ENCODE data around the gene AOC1.

DNA sequence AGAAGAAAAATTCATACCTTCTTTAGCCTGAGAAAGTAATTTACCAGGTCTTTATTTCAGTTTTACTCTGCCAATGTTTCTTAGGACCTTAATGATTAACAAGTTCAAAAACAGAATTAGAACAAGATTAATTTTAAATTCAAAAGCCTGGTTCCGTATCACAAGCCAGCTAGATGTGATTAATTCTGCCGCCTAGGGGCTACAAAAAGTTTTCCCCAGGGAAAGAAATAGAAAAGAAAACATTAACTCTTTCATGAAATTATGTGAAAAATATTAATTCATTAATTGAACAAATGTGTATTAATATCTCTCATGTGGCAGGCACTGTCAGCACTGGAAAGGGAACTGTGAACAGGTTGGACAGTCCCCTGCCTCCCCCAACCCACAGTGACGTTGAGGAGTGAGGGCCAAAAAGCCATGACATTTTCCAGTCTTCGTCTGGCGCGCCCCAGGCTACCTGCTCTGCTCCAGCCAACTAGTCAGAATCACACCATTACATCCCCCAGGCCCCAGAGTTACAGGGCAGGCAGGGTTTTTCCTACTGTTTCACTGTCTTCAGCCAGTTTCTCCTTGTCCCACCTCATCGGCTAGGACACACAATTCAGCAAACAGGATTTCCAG lies 31.6 kb upstream of the AOC1 start:
- TF ChIP-seq POLR2AphosphoS5 (IDR thresholded peaks at IDR 0.05; ENCODE audit: low read depth, low read length) (no peak), SIN3A (IDR thresholded peaks at IDR 0.05; ENCODE audit: borderline replicate concordance, insufficient read depth, low read length) (no peak), REST (IDR thresholded peaks at IDR 0.05; ENCODE audit: insufficient read depth in 1 of 2, low read depth in 2 of 2, low read length in 2 of 2) (no peak)
